M059J (cell line): ENCODE results near the gene PRKCD. TPM values are rescaled to one million over a fixed set of nuclear protein-coding genes. Genes with fewer than 3 reads are reported as not detected.
A peak's percentile ranks its signal among the peaks of the same experiment; 100 is the strongest.

Source experiments
- DNase-seq: peaks from one replicate; pipeline ENCODE4 v3.0.0-alpha.2; 2012; ENCODE audit warnings: low read depth
- total RNA-seq: library from RNA; depleted of rRNA; stranded (reverse); fragments of >200 nt; shearing (Covaris generic); gene quantifications from 2 replicates; pipeline ENCODE4 v1.2.3, GENCODE V29; 2014

PRKCD gene
- total RNA-seq, 1 experiment from 2014 or later, result 1.5 TPM

GRCh38 chr3:53216723-53217122 is 55.7 kb downstream of the PRKCD start:
- DNase-seq, result no peak

GRCh38 chr3:53217175-53217574 is 56.2 kb downstream of the PRKCD start:
- no peak for DNase-seq

- DNase-seq, result no peak
Observed at GRCh38 chr3:53218131-53218530, 57.1 kb downstream of the PRKCD start.

GRCh38 chr3:53219895-53220483 is 59.0 kb downstream of the PRKCD start:
- DNase-seq, result peak; percentile 73

DNA sequence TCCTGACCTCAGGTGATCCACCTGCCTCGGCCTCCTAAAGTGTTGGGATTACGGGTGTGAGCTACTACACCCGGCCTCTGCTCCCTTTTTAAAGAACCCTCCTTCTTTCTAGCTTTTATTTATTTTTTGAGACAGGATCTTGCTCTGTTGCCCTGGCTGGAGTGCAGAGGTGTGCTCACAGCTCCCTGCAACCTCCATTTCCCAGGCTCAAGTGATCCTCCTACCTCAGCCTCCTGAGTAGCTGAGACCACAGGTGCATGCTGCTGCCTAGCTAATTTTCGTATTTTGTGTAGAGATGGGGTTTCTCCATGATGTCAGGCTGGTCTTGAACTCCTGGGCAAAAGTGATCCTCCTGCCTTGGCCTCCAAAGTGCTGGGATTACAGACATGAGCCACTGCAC is 60.3 kb downstream of the PRKCD start:
- DNase-seq, result no peak

DNA sequence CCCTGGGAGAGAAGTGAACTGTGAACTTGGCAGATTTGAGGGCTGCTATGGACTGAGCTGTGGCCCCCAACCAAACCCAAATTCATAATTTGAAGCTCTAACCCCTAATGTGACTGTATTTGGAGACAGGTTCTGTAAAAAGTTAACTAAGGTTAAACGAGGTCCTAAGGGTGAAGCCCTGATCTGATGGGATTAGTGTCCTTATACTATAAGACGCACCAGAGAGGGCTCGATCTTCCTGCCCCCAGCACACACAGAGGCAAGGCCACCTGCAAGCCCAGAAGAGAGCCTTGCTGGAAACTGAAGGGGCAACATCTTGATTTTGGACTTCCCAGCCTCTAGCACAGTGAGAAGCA is 60.8 kb downstream of the PRKCD start:
- no peak for DNase-seq

GRCh38 chr3:53222183-53222901 is 61.3 kb downstream of the PRKCD start:
- DNase-seq, result no peak

- DNase-seq, result no peak
Observed at GRCh38 chr3:53223025-53223424, 62.0 kb downstream of the PRKCD start.

GRCh38 chr3:53223541-53223966 is 62.5 kb downstream of the PRKCD start:
- no peak for DNase-seq

- no peak for DNase-seq
Observed at GRCh38 chr3:53224026-53224425, 63.0 kb downstream of the PRKCD start.

- DNase-seq, result no peak
Observed at GRCh38 chr3:53224536-53224935, 63.5 kb downstream of the PRKCD start.

- no peak for DNase-seq
Observed at GRCh38 chr3:53225181-53225580, 64.2 kb downstream of the PRKCD start.

- no peak for DNase-seq
Observed at GRCh38 chr3:53225651-53226050, 64.6 kb downstream of the PRKCD start.

DNA sequence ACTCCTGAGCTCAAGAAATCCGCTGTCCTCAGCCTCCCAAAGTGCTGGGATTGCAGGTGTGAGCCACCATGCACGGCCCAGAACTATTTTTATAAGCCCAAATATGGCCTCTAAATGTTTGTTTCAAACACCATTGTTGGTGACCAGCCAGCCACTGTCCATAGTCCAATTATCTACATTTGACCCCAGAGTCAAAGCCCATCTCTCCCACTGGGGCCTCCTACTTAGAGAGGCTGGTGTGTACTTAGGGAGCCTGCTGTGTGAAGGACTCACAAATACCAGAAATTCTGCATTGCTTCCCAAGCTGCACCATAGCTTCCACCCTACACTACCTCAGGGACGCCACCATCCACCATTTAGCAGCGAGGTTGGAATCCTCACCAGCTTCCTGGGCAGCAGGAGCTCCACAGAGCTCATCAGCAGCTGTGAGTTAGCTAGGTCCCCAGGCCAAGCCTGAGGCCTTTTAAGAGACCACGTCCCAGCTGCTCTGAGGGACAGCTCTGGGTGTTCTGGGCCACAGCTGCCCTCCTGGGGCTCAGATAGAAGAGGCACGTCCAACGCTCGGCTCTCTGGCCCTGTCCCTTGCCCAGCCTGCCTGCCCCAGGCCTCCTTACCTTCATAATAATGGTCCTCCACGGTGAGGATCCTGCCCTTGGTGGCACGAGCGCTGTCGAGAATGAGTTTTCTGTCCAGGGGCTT is 65.3 kb downstream of the PRKCD start:
- no peak for DNase-seq

GRCh38 chr3:53226841-53227407 is 65.9 kb downstream of the PRKCD start:
- DNase-seq, result no peak

DNA sequence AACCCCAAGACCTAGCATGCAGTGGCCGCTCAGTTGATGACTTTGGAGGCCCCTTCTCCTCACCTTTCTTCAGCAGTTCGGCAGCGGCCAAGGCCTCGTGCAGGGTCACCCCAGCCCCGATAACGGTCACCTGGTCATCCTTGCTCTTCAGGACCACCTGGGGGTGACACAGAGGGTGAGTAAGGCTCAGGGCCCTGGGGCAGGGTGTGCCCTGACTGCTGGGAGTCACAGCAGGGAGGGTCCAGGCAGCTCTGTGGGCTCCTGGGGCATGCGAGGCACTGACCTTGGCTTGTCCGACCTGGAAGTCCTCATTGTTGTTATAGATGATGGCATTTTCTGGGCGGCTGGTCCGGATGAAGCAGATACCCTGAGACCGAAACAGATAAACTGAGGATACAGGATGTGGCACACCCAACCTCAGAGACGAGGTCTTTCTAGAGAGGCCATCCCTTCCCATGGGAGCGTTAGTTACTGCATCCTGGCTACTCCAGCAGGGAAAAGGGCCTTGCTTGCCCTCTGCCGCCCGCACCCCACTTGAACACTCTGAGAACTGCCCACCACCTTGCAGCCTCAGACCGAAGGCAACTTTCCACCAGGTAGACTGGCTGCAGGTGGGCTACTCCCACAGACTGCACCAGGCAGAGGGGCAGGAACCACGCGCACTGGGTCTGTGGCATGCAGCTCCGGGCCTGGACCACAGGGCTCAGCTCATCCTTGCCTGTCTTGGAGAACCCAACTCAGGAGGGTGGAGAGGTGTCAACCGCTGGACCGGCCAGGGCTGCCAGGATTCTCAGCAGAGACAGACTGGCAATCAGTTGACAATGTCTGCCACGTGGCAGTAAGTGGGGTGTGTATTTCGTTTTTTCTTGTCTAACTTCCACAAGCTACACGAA is 67.2 kb downstream of the PRKCD start:
- no peak for DNase-seq

GRCh38 chr3:53229171-53229570 is 68.2 kb downstream of the PRKCD start:
- no peak for DNase-seq

DNA sequence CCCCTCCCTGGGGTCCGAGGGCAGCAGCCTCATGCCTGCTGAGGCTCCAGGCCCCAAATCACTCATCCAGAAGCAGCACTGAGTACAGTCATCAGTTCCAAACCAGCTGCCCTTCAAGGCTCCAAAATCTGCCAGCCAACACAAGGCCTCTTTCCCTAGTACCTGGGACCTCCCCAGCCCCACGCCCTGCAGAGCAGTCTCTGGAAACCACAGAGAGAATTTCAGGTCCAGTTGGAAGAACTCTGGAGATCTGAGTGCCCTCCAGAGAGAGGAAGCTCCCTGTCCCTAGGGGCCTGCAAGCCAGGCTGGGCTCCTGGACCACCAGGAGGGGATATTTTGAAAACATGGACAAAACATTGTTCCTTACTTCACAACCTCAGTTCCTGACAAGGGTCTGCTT is 68.6 kb downstream of the PRKCD start:
- no peak for DNase-seq

GRCh38 chr3:53230041-53230621 is 69.1 kb downstream of the PRKCD start:
- no peak for DNase-seq

DNA sequence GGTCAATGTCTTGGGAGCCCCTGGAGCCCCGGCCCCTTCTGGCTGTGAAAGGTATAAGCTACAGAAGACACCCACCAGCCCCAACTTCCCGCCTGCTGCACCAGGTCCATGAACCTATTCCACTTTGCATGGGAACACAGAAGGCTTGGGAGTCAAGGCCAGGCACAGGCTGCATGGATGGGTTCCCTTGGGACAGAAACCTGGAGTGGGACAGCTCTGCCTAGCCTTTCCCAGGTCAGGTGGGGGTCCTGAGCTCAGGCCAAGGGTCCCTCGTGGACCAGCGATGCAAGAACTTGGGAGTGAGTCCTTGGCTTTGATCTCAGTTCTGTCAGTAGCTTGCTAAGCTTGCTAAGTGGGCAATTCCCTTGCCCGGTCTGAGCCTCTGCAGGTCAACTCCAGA is 69.8 kb downstream of the PRKCD start:
- DNase-seq, result no peak
